ENCODE data around the gene MARF1. TPM values are rescaled to one million over a fixed set of nuclear protein-coding genes. Genes with fewer than 3 reads are reported as not detected.

Gene MARF1
- total and polyA plus RNA-seq, 2 of the 8 experiments (the other 6 are each of a cell fraction or from before 2014, with no cell fraction given), result 5.6 to 31.4 TPM

DNA sequence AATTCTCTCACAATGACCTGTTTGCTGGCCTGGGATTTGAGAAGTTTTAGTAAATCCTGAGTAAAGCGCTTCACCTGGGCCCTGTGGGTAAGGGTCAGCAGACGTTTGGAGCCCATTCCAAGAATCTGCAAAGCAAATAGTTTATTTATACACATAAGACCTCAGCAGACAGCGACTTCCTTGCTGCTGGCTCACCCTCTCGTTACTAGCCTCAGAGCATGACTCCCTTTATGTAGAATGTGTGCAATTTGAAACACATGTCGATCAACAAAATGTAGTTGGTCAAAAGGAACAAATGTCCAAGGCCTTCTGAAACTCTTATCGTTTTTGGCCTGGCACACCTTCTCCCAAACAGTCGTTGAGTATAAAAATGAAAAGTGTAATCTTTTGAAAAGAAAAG lies 31.3 kb downstream of the MARF1 start:
- H2BK20ac ChIP-seq (ENCODE audit: low read length), result no peak overlapping the region
- H3K4me2 ChIP-seq (ENCODE audit: insufficient read depth in 1 of 2, low read depth in 2 of 2, low read length in 2 of 2), result no peak overlapping the region
- 90% methylated on average over 7 of the region's 7 CpGs; no CpG with 5 or more reads in 1 of the 2 experiments for WGBS, 2 experiments (ENCODE audit: extremely low coverage in 1 of 2, insufficient coverage in 1 of 2, insufficient read length in 1 of 2, insufficient replicate concordance in 2 of 2, low coverage in 1 of 2, low lambda C conversion rate in 2 of 2, missing lambda C conversion rate in 1 of 2)
- H3K4me3 ChIP-seq (ENCODE audit: extremely low read depth in 1 of 4, insufficient read depth in 2 of 4, low read depth in 3 of 4, low read length in 4 of 4), result no peak overlapping the region
- no peak overlapping the region for H2BK12ac ChIP-seq (ENCODE audit: low read depth, low read length)
- no peak overlapping the region for H3K9ac ChIP-seq (replicated peaks in 1 of 4; ENCODE audit: extremely low read depth in 1 of 4, low read depth in 3 of 4, low read length in 3 of 4)
- DNase-seq (ENCODE audit: low read depth in 1 of 2, low spot score in 2 of 2) (no peak), FAIRE-seq (no peak)
- H3K36me3 ChIP-seq (ENCODE audit: control insufficient read depth in 2 of 4, insufficient read depth in 4 of 4, low read length in 3 of 4), result peaks cover 13 to 53% (median 43%) of the 10 kb centered on the region in 4 experiments
- H2BK5ac ChIP-seq (ENCODE audit: low read depth, low read length), result no peak overlapping the region
- no peak overlapping the region for H4K5ac ChIP-seq (ENCODE audit: insufficient read length, low read depth, low read length)
- peak overlapping the region; percentile 42; the same call in 1 of the 2 replicates for H4K8ac ChIP-seq (ENCODE audit: extremely low read depth, insufficient read depth, low read length)
- no peak overlapping the region for H2BK15ac ChIP-seq (ENCODE audit: low read length)
- H2AK5ac ChIP-seq (ENCODE audit: low read depth, low read length), result no peak overlapping the region
- H3K23ac ChIP-seq (ENCODE audit: insufficient read length), result no peak overlapping the region
- H3K14ac ChIP-seq (ENCODE audit: insufficient read length), result no peak overlapping the region
- H3K18ac ChIP-seq (ENCODE audit: extremely low read depth, low read length), result no peak overlapping the region
- no peaks in the 10 kb centered on the region for H3K23me2 ChIP-seq (ENCODE audit: low read depth, low read length)
- H2AFZ ChIP-seq (ENCODE audit: low read length), result no peak overlapping the region
- H3K79me2 ChIP-seq (ENCODE audit: control insufficient read depth in 1 of 2, insufficient read depth in 2 of 2, low read length in 2 of 2), result no peaks in the 10 kb centered on the region
- H3K4me1 ChIP-seq (replicated peaks in 1 of 4; ENCODE audit: control insufficient read depth in 3 of 4, insufficient read depth in 4 of 4, low read length in 3 of 4), result no peaks in the 10 kb centered on the region
- H4K91ac ChIP-seq (replicated peaks; ENCODE audit: insufficient read length, low read length), result no peak overlapping the region
- H2BK120ac ChIP-seq (replicated peaks; ENCODE audit: low read depth, low read length), result no peak overlapping the region
- peaks cover 1 to 2% of the 10 kb centered on the region in 2 experiments for H4K20me1 ChIP-seq (replicated peaks in 1 of 2; ENCODE audit: control insufficient read depth in 1 of 2, insufficient read depth in 2 of 2, low read length in 2 of 2)
- no peak for TF ChIP-seq RNF2 (IDR thresholded peaks at IDR 0.05; ENCODE audit: borderline replicate concordance, low read depth, low read length, missing control alignments, poor library complexity, severe bottlenecking)
- TF ChIP-seq, protein P1, sequence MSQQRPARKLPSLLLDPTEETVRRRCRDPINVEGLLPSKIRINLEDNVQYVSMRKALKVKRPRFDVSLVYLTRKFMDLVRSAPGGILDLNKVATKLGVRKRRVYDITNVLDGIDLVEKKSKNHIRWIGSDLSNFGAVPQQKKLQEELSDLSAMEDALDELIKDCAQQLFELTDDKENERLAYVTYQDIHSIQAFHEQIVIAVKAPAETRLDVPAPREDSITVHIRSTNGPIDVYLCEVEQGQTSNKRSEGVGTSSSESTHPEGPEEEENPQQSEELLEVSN (IDR thresholded peaks at IDR 0.05), result no peak
- TF ChIP-seq EGR1 (IDR thresholded peaks at IDR 0.05; ENCODE audit: borderline replicate concordance, low read depth, low read length), result no peak
- TF ChIP-seq PHF8 (conservative IDR thresholded peaks at IDR 0.05; ENCODE audit: low read depth, low read length), result no peak
- TF ChIP-seq POLR2A (IDR thresholded peaks at IDR 0.05; ENCODE audit: control extremely low read depth in 1 of 2, low read depth in 2 of 2, low read length in 2 of 2), result no peak
- TF ChIP-seq SRF (IDR thresholded peaks at IDR 0.05; ENCODE audit: low read depth, low read length), result no peak
- TF ChIP-seq KDM4A (IDR thresholded peaks at IDR 0.05; ENCODE audit: low read depth, low read length, severe bottlenecking), result no peak
- TF ChIP-seq RXRA (IDR thresholded peaks at IDR 0.05; ENCODE audit: insufficient read depth, low read depth, low read length), result no peak
- TF ChIP-seq MAFK (IDR thresholded peaks at IDR 0.05; ENCODE audit: low read depth, low read length), result no peak
- no peak for TF ChIP-seq FOSL1 (IDR thresholded peaks at IDR 0.05; ENCODE audit: insufficient read depth, low read depth, low read length)
- no peak for TF ChIP-seq SAP30 (IDR thresholded peaks at IDR 0.05; ENCODE audit: insufficient read depth, insufficient replicate concordance, low read length)
- H3K27me3 ChIP-seq (replicated peaks in 1 of 4; ENCODE audit: control insufficient read depth in 3 of 4, extremely low read depth in 1 of 4, insufficient read depth in 3 of 4, low read length in 3 of 4), result no peaks in the 10 kb centered on the region
- no peak overlapping the region for H3K4ac ChIP-seq (replicated peaks; ENCODE audit: insufficient read length, low read depth, low read length)
- H3K56ac ChIP-seq (replicated peaks; ENCODE audit: insufficient read length, low read depth, low read length), result no peak overlapping the region
- no peaks in the 10 kb centered on the region for H3K9me3 ChIP-seq (ENCODE audit: insufficient read depth in 2 of 2, low read depth in 1 of 2, low read length in 1 of 2)
- no peak overlapping the region for H3K27ac ChIP-seq (ENCODE audit: low read depth, low read length)
- POLR2A ChIA-PET (ENCODE audit: partially characterized antibody), result no interaction called here
- no peaks in the 10 kb centered on the region for H3K79me1 ChIP-seq (ENCODE audit: low read depth, low read length)
- CTCF ChIA-PET (ENCODE audit: partially characterized antibody), result no interaction called here

All from H1 (cell line).